Measurements from ENCODE around the gene DLX3. TPM values are rescaled to one million over a fixed set of nuclear protein-coding genes. Genes with fewer than 3 reads are reported as not detected.

DLX3 gene
- total RNA-seq, 3 donors from 2014 or later = 0.22 TPM; not detected in 2

DNA sequence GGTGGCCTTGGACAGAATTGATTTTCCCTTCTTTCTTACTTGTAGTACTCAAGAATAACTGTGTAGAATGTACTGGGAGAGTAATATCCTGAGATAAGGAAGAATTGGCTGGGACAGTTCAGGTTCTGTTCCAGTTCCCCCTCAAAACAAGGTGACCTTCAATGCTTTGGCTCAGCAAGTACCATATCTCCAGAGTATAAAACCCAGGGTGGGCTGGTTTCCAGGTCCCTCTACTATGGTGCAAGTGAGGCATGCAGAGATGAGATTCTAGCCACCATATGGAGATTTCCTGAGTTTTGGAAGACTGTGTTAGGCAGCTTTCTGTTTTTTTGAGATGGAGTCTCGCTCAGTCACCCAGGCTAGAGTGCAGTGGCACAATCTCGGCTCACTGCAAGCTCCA lies 18.1 kb upstream of the DLX3 start:
- no peak for TF ChIP-seq CTCF (IDR thresholded peaks at IDR 0.05)
- intact Hi-C loops (cut with DNase I, micrococcal nuclease) = no loop called here
- no peaks in the 10 kb centered on the region for H3K4me1 ChIP-seq (ENCODE audit: low read depth)
- H3K36me3 ChIP-seq (ENCODE audit: low read depth) = no peaks in the 10 kb centered on the region
- no peak for ATAC-seq
- peaks cover 10% of the 10 kb centered on the region for H3K9me3 ChIP-seq
- no peak for DNase-seq
- H3K4me3 ChIP-seq = no peak overlapping the region

DNA sequence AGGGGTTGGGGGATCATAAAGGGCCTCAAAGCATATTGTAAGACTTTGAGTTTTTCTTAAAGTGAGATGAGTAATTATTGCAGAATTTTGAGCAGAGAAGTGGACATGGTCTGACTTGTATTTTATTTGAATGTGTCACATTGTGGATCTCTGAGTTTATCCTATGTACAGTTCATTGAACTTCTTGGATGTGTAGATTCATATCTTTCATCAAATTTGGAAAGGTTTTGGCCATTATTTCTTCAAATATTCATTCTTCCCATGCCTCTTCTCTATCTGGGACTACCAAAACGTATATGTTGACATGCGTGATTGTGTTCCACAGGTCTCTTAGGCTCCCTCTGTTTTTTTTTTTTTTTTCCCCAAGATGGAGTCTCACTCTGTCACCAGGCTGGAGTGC lies 14.3 kb upstream of the DLX3 start:
- no peak overlapping the region for H3K4me3 ChIP-seq
- H3K4me1 ChIP-seq (ENCODE audit: low read depth) = no peaks in the 10 kb centered on the region
- H3K36me3 ChIP-seq (ENCODE audit: low read depth) = no peaks in the 10 kb centered on the region
- no peak for ATAC-seq
- DNase-seq = no peak
- intact Hi-C loops (cut with DNase I, micrococcal nuclease) = no loop called here
- TF ChIP-seq CTCF (IDR thresholded peaks at IDR 0.05) = no peak
- peaks cover 10% of the 10 kb centered on the region for H3K9me3 ChIP-seq

DNA sequence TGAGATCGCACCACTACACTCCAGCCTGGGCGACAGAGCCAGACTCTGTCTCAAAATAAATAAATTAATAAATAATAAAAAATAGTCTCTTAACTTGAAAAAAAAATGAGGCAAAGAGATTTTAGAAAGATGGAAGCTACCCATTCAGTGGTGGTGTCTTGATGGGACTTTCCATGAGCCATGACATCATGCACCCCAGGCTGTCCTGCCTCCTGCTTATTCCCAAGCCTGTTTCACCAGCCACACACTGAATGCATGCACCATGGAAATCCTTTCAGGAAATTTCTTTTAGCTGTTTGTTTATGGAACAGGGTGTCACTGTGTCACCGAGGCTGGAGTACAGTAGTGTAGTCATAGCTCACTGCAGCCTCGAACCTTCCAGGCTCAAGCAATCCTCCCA lies 8.9 kb upstream of the DLX3 start:
- no peaks in the 10 kb centered on the region for H3K9me3 ChIP-seq
- TF ChIP-seq CTCF (IDR thresholded peaks at IDR 0.05) = no peak
- no peak overlapping the region for H3K4me3 ChIP-seq
- intact Hi-C loops (cut with DNase I, micrococcal nuclease) = loop anchor here in 1 of 2 donors (5.0 kb wide), 1 partner anchor 137 kb away; no protein-coding TSS in a partner anchor
- DNase-seq (peak in 1 of 3 donors; percentile 5), ATAC-seq (no peak)
- no peaks in the 10 kb centered on the region for H3K4me1 ChIP-seq (ENCODE audit: low read depth)
- no peaks in the 10 kb centered on the region for H3K36me3 ChIP-seq (ENCODE audit: low read depth)

DNA sequence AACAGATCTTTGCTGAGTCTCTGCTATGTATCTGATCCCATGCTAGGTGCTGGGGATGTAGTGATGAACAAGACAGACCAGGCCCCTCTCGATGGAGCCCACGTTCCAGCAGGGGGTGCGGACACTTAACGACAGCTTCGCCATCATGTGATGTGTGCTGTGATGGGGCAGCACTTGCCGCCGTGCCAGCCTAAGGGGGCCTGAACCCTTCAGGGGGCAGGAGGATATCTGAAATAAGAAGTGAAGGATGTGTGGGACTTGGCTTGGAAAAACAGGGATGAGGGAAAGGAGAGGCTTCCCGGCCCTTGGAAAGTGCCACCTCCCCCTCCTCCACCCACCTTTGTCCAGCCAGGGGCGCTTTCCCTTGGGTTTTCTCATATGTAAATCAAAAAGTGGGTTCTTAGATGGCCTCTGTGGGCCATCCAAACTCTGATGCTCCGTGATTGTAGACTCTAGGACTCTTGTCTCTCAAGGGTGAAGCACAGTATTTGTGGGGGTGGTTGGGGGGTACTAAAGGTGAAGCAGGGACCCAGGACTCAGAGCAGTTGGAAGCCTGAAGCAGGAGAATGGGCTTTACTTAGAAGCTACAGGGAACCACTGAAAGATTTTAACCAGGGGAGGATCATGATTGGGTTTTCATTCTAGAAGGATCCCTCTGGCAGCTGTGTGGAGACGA lies 4.0 kb upstream of the DLX3 start:
- DNase-seq = no peak
- Histone ChIP-seq H3K4me3 (no peak overlapping the region), H3K9me3 (no peaks in the 10 kb centered on the region), H3K36me3 (ENCODE audit: low read depth) (no peaks in the 10 kb centered on the region), H3K4me1 (ENCODE audit: low read depth) (peaks cover 9% of the 10 kb centered on the region)
- ATAC-seq = no peak
- TF ChIP-seq CTCF (IDR thresholded peaks at IDR 0.05) = no peak
- intact Hi-C loops (cut with DNase I, micrococcal nuclease) = loop anchor here (5.0 to 10.0 kb wide), 2 partner anchors 122 to 434 kb away; no protein-coding TSS in a partner anchor

GRCh38 chr17:49997773-49998703 lies 3.0 kb upstream of the DLX3 start:
- H3K36me3 ChIP-seq (ENCODE audit: low read depth) = no peaks in the 10 kb centered on the region
- peak; percentile 87 for ATAC-seq
- intact Hi-C loops (cut with DNase I, micrococcal nuclease) = loop anchor here (2.0 to 10.0 kb wide), 3 partner anchors 49 to 433 kb away; no protein-coding TSS in a partner anchor
- H3K4me3 ChIP-seq = no peak overlapping the region
- no peaks in the 10 kb centered on the region for H3K9me3 ChIP-seq
- H3K4me1 ChIP-seq (ENCODE audit: low read depth) = peaks cover 19% of the 10 kb centered on the region
- DNase-seq = peak; percentile 63 to 77 (median 75)
- TF ChIP-seq CTCF (IDR thresholded peaks at IDR 0.05) = peak; percentile 90

Data from mucosa of descending colon (tissue), 3 donors.